IMR-90 (cell line): ENCODE data around the gene SBF2. TPM values are rescaled to one million over a fixed set of nuclear protein-coding genes. Genes with fewer than 3 reads are reported as not detected.

Source experiments
- ATAC-seq: fragments of 200-7000 bp; cut with Tn5 transposase; 2 replicates; pipeline ENCODE4 v1.9.1; 2020; ENCODE audit warnings: low read depth, mild to moderate bottlenecking, moderate library complexity
- BruUV-seq: library from RNA; stranded (reverse); fragments of 400-500 nt; replicated peaks from 2 replicates; lab custom pipeline; 2021; lab: Mats Ljungman, UMichigan
- CTCF ChIA-PET: fragments of 300-600 bp; formaldehyde crosslinking; extraction: SDS; loops from one replicate; lab custom pipeline; 2021; ENCODE audit warnings: antibody characterized with exemption; lab: Yijun Ruan, JAX
- POLR2A ChIA-PET: fragments of 300-600 bp; sonication (Branson Sonifier 250); formaldehyde crosslinking; loops from one replicate; lab custom pipeline; 2022; ENCODE audit warnings: antibody characterized with exemption; ENCODE audit not compliant: unreplicated experiment; lab: Charles Lee
- DNase-seq: peaks from one replicate; pipeline ENCODE4 v3.0.0; 2013
- H2AFZ ChIP-seq: replicated peaks from 2 replicates; pipeline ENCODE3; 2013; ENCODE audit warnings: low read length, mild to moderate bottlenecking; ENCODE audit not compliant: poor library complexity
- H2AK5ac ChIP-seq: 2 replicates; pipeline ENCODE4 v1.6.1; 2013; ENCODE audit warnings: low read depth, low read length, inconsistent platforms
- H2AK9ac ChIP-seq: replicated peaks from 2 replicates; pipeline ENCODE3; 2013; ENCODE audit warnings: mild to moderate bottlenecking, low read depth, low read length, moderate library complexity; ENCODE audit not compliant: poor library complexity
- H2BK120ac ChIP-seq: 2 replicates; pipeline ENCODE4 v1.6.1; 2013; ENCODE audit warnings: low read depth, low read length, inconsistent platforms
- H2BK15ac ChIP-seq: 3 replicates; pipeline ENCODE4 v1.6.1; 2013; ENCODE audit warnings: low read depth, low read length, inconsistent platforms
- H2BK20ac ChIP-seq: 2 replicates; pipeline ENCODE4 v1.6.1; 2013; ENCODE audit warnings: low read depth, mild to moderate bottlenecking, inconsistent platforms, low read length, moderate library complexity
- H2BK5ac ChIP-seq: 2 replicates; pipeline ENCODE4 v1.6.1; 2013; ENCODE audit warnings: mild to moderate bottlenecking, low read depth, low read length, inconsistent platforms; ENCODE audit not compliant: poor library complexity, severe bottlenecking
- H3K14ac ChIP-seq: replicated peaks from 2 replicates; pipeline ENCODE4 v1.6.1; 2013; ENCODE audit warnings: low read depth, low read length, inconsistent platforms
- H3K18ac ChIP-seq: 2 replicates; pipeline ENCODE4 v1.6.1; 2013; ENCODE audit warnings: low read depth, low read length, control low read depth
- H3K23ac ChIP-seq: 2 replicates; pipeline ENCODE4 v1.6.1; 2013; ENCODE audit warnings: low read depth, low read length, inconsistent platforms
- H3K27ac ChIP-seq: 2 replicates; pipeline ENCODE4 v1.5.1; 2013; ENCODE audit warnings: mild to moderate bottlenecking, control low read depth, low read length; ENCODE audit not compliant: insufficient read depth
- H3K27me3 ChIP-seq: 2 replicates; pipeline ENCODE4 v1.6.1; 2013; ENCODE audit warnings: low read length; ENCODE audit not compliant: control insufficient read depth, insufficient read depth
- H3K36me3 ChIP-seq: 2 replicates; pipeline ENCODE4 v1.6.1; 2013; ENCODE audit warnings: low read length, mixed read lengths; ENCODE audit not compliant: control insufficient read depth, insufficient read depth
- H3K4ac ChIP-seq: 2 replicates; pipeline ENCODE4 v1.6.1; 2013; ENCODE audit warnings: low read depth, low read length, inconsistent platforms
- H3K4me1 ChIP-seq: 2 replicates; pipeline ENCODE4 v1.6.1; 2013; ENCODE audit warnings: low read length, mixed read lengths; ENCODE audit not compliant: control insufficient read depth, insufficient read depth
- H3K4me2 ChIP-seq: 2 replicates; pipeline ENCODE4 v1.6.1; 2013; ENCODE audit warnings: low read depth, mild to moderate bottlenecking, control low read depth, low read length, moderate library complexity
- H3K4me3 ChIP-seq: 2 replicates; pipeline ENCODE4 v1.5.1; 2013; ENCODE audit warnings: low read depth, mild to moderate bottlenecking, control low read depth, low read length, moderate library complexity; ENCODE audit not compliant: insufficient read depth
- H3K56ac ChIP-seq: 2 replicates; pipeline ENCODE4 v1.6.1; 2013; ENCODE audit warnings: low read length, inconsistent platforms; ENCODE audit not compliant: insufficient read depth; ENCODE audit errors: extremely low read depth
- H3K79me1 ChIP-seq, 2 experiments: 2 replicates each; pipeline ENCODE4 v1.6.1; 2013; ENCODE audit warnings: low read length in 2 of 2, inconsistent platforms in 1 of 2, low read depth in 1 of 2
- H3K9ac ChIP-seq: 2 replicates; pipeline ENCODE4 v1.6.1; 2013; ENCODE audit warnings: low read depth, low read length, control low read depth
- H3K9me1 ChIP-seq: 2 replicates; pipeline ENCODE4 v1.6.1; 2013; ENCODE audit warnings: low read length, inconsistent platforms; ENCODE audit not compliant: insufficient read depth
- H3K9me3 ChIP-seq: 2 replicates; pipeline ENCODE4 v1.6.1; 2013; ENCODE audit warnings: low read length; ENCODE audit not compliant: control insufficient read depth, insufficient read depth
- H4K20me1 ChIP-seq: 2 replicates; pipeline ENCODE4 v1.6.1; 2013; ENCODE audit warnings: low read length, inconsistent platforms; ENCODE audit not compliant: insufficient read depth
- H4K5ac ChIP-seq: 2 replicates; pipeline ENCODE4 v1.6.1; 2013; ENCODE audit warnings: mild to moderate bottlenecking, low read depth, low read length, control low read depth
- H4K8ac ChIP-seq, 2 experiments: 2 replicates each; pipeline ENCODE4 v1.6.1; 2013; ENCODE audit warnings: low read depth in 2 of 2, low read length in 2 of 2, control low read depth in 1 of 2, inconsistent platforms in 1 of 2
- H4K91ac ChIP-seq: 2 replicates; pipeline ENCODE4 v1.6.1; 2013; ENCODE audit warnings: low read depth, low read length, inconsistent platforms; ENCODE audit not compliant: insufficient read depth
- CHD1 ChIP-seq: IDR thresholded peaks from 2 replicates; pipeline ENCODE4 v1.6.1; 2012; ENCODE audit warnings: low read depth, low read length, improper control_type of control experiment
- CTCF ChIP-seq: conservative IDR thresholded peaks from 2 replicates; pipeline ENCODE4 v1.5.1; 2012; ENCODE audit warnings: mild to moderate bottlenecking, low read depth, low read length, improper control_type of control experiment
- ELK1 ChIP-seq: fragments of 150-350 bp; IDR thresholded peaks from 2 replicates; pipeline ENCODE4 v1.6.1; 2016; ENCODE audit warnings: low read depth, mild to moderate bottlenecking, low read length, moderate library complexity, borderline replicate concordance
- MXI1 ChIP-seq: IDR thresholded peaks from 2 replicates; pipeline ENCODE4 v1.6.1; 2012; ENCODE audit warnings: low read depth, mild to moderate bottlenecking, low read length, moderate library complexity, borderline replicate concordance
- NFE2L2 ChIP-seq: fragments of 150-350 bp; IDR thresholded peaks from 2 replicates; pipeline ENCODE4 v1.6.1; 2016; ENCODE audit warnings: low read depth, mild to moderate bottlenecking, low read length
- POLR2A ChIP-seq: IDR thresholded peaks from 2 replicates; pipeline ENCODE4 v1.6.1; 2012; ENCODE audit warnings: mild to moderate bottlenecking, low read depth, low read length
- RCOR1 ChIP-seq: IDR thresholded peaks from 2 replicates; pipeline ENCODE4 v1.6.1; 2012; ENCODE audit warnings: mild to moderate bottlenecking, low read length, improper control_type of control experiment; ENCODE audit not compliant: insufficient replicate concordance
- USF2 ChIP-seq: fragments of 150-350 bp; IDR thresholded peaks from 2 replicates; pipeline ENCODE4 v1.6.1; 2017; ENCODE audit warnings: mild to moderate bottlenecking, antibody characterized with exemption, low read length, low read depth
- WGBS, 2 experiments: methylation state at CpG; one replicate each; pipeline versions ENCODE4 v1.1.5 to v1.1.7; 2013; ENCODE audit warnings: missing lambda C conversion rate in 2 of 2; ENCODE audit not compliant: insufficient read length in 1 of 2; ENCODE audit errors: extremely low coverage in 2 of 2; 5-methylcytosine and 5-hydroxymethylcytosine counted together
- dilution Hi-C: fragments of 300-500 bp; cut with HindIII; formaldehyde crosslinking; loops from one replicate; pipeline ENCODE4 v1.14.3; 2018; ENCODE audit warnings: low sequenced_read_pairs; ENCODE audit not compliant: unreplicated experiment
- in situ Hi-C: fragments of 300-500 bp; cut with MboI; formaldehyde crosslinking; loops from 3 replicates; pipeline ENCODE4 v1.14.3; 2019; ENCODE audit warnings: low sequenced_read_pairs, inconsistent platforms, mixed read lengths
- intact Hi-C: fragments of 100-400 bp; cut with micrococcal nuclease; formaldehyde crosslinking; loops from 2 replicates; pipeline ENCODE4 v1.10.0; 2022
- polyA plus RNA-seq, 3 experiments: library from polyadenylated mRNA; depleted of rRNA; stranded (reverse); fragments of >200 nt; gene quantifications; 2 replicates each; pipeline ENCODE4 v1.2.3, GENCODE V29; 2012; ENCODE audit warnings: low replicate concordance in 1 of 3
- total RNA-seq: library from RNA; depleted of rRNA; stranded (reverse); fragments of >200 nt; gene quantifications from 2 replicates; pipeline ENCODE4 v1.2.3, GENCODE V29; 2012

The SBF2 gene
- total and polyA plus RNA-seq, 2 of the 4 experiments (the other 2 are of a cell fraction): 23.8 to 51.8 TPM

GRCh38 chr11:10004526-10005113 is 289.4 kb downstream of the SBF2 start:
- CTCF ChIA-PET: interaction anchor here (0.6 kb wide), 1 partner anchor 55 kb away, joined by 4 read pairs; no protein-coding TSS in a partner anchor
- Histone ChIP-seq H3K27me3 (no peaks in the 10 kb centered on the region), H3K27ac (no peak overlapping the region), H2BK120ac (no peak overlapping the region), H3K56ac (no peak overlapping the region), H3K14ac (no peak overlapping the region), H4K5ac (peak overlapping the region; percentile 23; the same call in 1 of the 2 replicates), H3K9ac (no peak overlapping the region), H2AK5ac (0 out of 2 replicates have a peak overlapping the region, but pooled peaks have one; percentile 1), H3K9me1 (peaks cover 3% of the 10 kb centered on the region), H2AFZ (no peak overlapping the region), H2BK20ac (no peak overlapping the region), H3K4me2 (no peak overlapping the region), H3K79me1 (peaks cover 9 to 15% of the 10 kb centered on the region in 2 experiments; a peak in 3 of 4 replicates), H3K18ac (no peak overlapping the region), H3K23ac (no peak overlapping the region), H3K9me3 (peaks cover 15% of the 10 kb centered on the region), H3K4ac (peak overlapping the region; percentile 31), H3K4me3 (no peak overlapping the region), H2BK5ac (no peak overlapping the region), H4K8ac (no peak overlapping the region), H3K36me3 (peaks cover 6% of the 10 kb centered on the region), H2BK15ac (no peak overlapping the region), H4K91ac (no peak overlapping the region), H3K4me1 (peaks cover 6% of the 10 kb centered on the region), H4K20me1 (no peaks in the 10 kb centered on the region), H2AK9ac (no peak overlapping the region)
- BruUV-seq: no TSS peak
- ATAC-seq (no peak), DNase-seq (no peak)
- POLR2A ChIA-PET: no interaction called here
- intact Hi-C loops: no loop called here
- in situ Hi-C loops: no loop called here
- no peak for TF ChIP-seq MXI1
- no peak for TF ChIP-seq CHD1
- no peak for TF ChIP-seq ELK1
- TF ChIP-seq USF2: no peak
- no peak for TF ChIP-seq CTCF
- TF ChIP-seq POLR2A: no peak
- no peak for TF ChIP-seq RCOR1
- TF ChIP-seq NFE2L2: no peak
- dilution Hi-C loops: no loop called here
- no CpG with 5 or more reads among the region's 1 CpG for WGBS, 2 experiments
